H9 (cell line): ENCODE results near the gene SCUBE1. TPM values are rescaled to one million over a fixed set of nuclear protein-coding genes. Genes with fewer than 3 reads are reported as not detected.

Experiments used
- DNase-seq: peaks from one replicate; pipeline ENCODE4 v3.0.0-alpha.2; 2017
- H2AFZ ChIP-seq: one replicate; pipeline ENCODE4 v1.6.1; 2013; ENCODE audit warnings: mild to moderate bottlenecking, low read length, control low read depth, moderate library complexity
- H2AK5ac ChIP-seq: 2 replicates; pipeline ENCODE4 v1.6.1; 2013; ENCODE audit warnings: low read length, control low read depth, mixed read lengths; ENCODE audit not compliant: insufficient read length
- H2BK120ac ChIP-seq: one replicate; pipeline ENCODE4 v1.6.1; 2013; ENCODE audit warnings: low read depth, mild to moderate bottlenecking, low read length, control low read depth, inconsistent platforms; ENCODE audit not compliant: poor library complexity, severe bottlenecking
- H2BK12ac ChIP-seq: 2 replicates; pipeline ENCODE4 v1.6.1; 2013; ENCODE audit warnings: low read length, control low read depth, mixed read lengths, low read depth; ENCODE audit not compliant: insufficient read length
- H2BK15ac ChIP-seq: 2 replicates; pipeline ENCODE4 v1.6.1; 2013; ENCODE audit warnings: low read depth, low read length, control low read depth
- H2BK20ac ChIP-seq: one replicate; pipeline ENCODE4 v1.6.1; 2013; ENCODE audit warnings: low read depth, mild to moderate bottlenecking, low read length, control low read depth, inconsistent platforms; ENCODE audit not compliant: poor library complexity, severe bottlenecking
- H2BK5ac ChIP-seq: 2 replicates; pipeline ENCODE4 v1.6.1; 2013; ENCODE audit warnings: low read length, control low read depth, mixed read lengths; ENCODE audit not compliant: insufficient read length
- H3K14ac ChIP-seq: 2 replicates; pipeline ENCODE4 v1.6.1; 2013; ENCODE audit warnings: low read length, control low read depth; ENCODE audit not compliant: insufficient read depth
- H3K18ac ChIP-seq: 2 replicates; pipeline ENCODE4 v1.6.1; 2013; ENCODE audit warnings: low read depth, mild to moderate bottlenecking, mixed read lengths, low read length, control low read depth; ENCODE audit not compliant: insufficient read length
- H3K23ac ChIP-seq: 2 replicates; pipeline ENCODE4 v1.6.1; 2013; ENCODE audit warnings: low read length, control low read depth, mixed read lengths, low read depth; ENCODE audit not compliant: insufficient read length
- H3K23me2 ChIP-seq: 2 replicates; pipeline ENCODE4 v1.6.1; 2013; ENCODE audit warnings: low read depth, mild to moderate bottlenecking, mixed read lengths, low read length, control low read depth; ENCODE audit not compliant: insufficient read length, poor library complexity, severe bottlenecking
- H3K27ac ChIP-seq: 2 replicates; pipeline ENCODE4 v1.5.1; 2013; ENCODE audit warnings: low read length, control low read depth, mixed read lengths, low read depth; ENCODE audit not compliant: insufficient read length
- H3K27me3 ChIP-seq: 2 replicates; pipeline ENCODE4 v1.6.1; 2013; ENCODE audit warnings: low read length, control low read depth, inconsistent platforms; ENCODE audit not compliant: insufficient read depth
- H3K4ac ChIP-seq: 2 replicates; pipeline ENCODE4 v1.6.1; 2013; ENCODE audit warnings: low read depth, mild to moderate bottlenecking, control low read depth, inconsistent platforms, low read length, moderate library complexity
- H3K4me1 ChIP-seq: 2 replicates; pipeline ENCODE4 v1.6.1; 2013; ENCODE audit warnings: low read length, control low read depth, inconsistent platforms; ENCODE audit not compliant: insufficient read depth
- H3K4me2 ChIP-seq: 2 replicates; pipeline ENCODE4 v1.6.1; 2013; ENCODE audit warnings: low read length, control low read depth, mixed read lengths; ENCODE audit not compliant: insufficient read length, insufficient read depth
- H3K56ac ChIP-seq: 2 replicates; pipeline ENCODE4 v1.6.1; 2013; ENCODE audit warnings: low read depth, mild to moderate bottlenecking, mixed read lengths, low read length, control low read depth; ENCODE audit not compliant: insufficient read length
- H3K79me1 ChIP-seq: 2 replicates; pipeline ENCODE4 v1.6.1; 2013; ENCODE audit warnings: low read depth, mild to moderate bottlenecking, moderate library complexity, low read length, control low read depth, inconsistent platforms; ENCODE audit not compliant: insufficient read depth, poor library complexity, severe bottlenecking
- H3K79me2 ChIP-seq: 2 replicates; pipeline ENCODE4 v1.6.1; 2013; ENCODE audit warnings: low read length, control low read depth, inconsistent platforms; ENCODE audit not compliant: insufficient read depth
- H3K9ac ChIP-seq: 2 replicates; pipeline ENCODE4 v1.6.1; 2013; ENCODE audit warnings: low read length, control low read depth, mixed read lengths; ENCODE audit not compliant: insufficient read length; ENCODE audit errors: extremely low read depth
- H3K9me3 ChIP-seq: one replicate; pipeline ENCODE4 v1.6.1; 2013; ENCODE audit warnings: low read depth, low read length, inconsistent platforms; ENCODE audit not compliant: control insufficient read depth
- H3T11ph ChIP-seq: one replicate; pipeline ENCODE4 v1.6.1; 2013; ENCODE audit warnings: mild to moderate bottlenecking, low read length, control low read depth, inconsistent platforms
- H4K20me1 ChIP-seq: one replicate; pipeline ENCODE4 v1.6.1; 2013; ENCODE audit not compliant: control insufficient read depth, insufficient read length, insufficient read depth
- H4K5ac ChIP-seq: 2 replicates; pipeline ENCODE4 v1.6.1; 2013; ENCODE audit warnings: low read depth, mild to moderate bottlenecking, mixed read lengths, low read length, control low read depth; ENCODE audit not compliant: insufficient read length
- H4K8ac ChIP-seq: replicated peaks from 2 replicates; pipeline ENCODE4 v1.6.1; 2013; ENCODE audit warnings: low read length, control low read depth, mixed read lengths, low read depth; ENCODE audit not compliant: insufficient read length
- H4K91ac ChIP-seq: 2 replicates; pipeline ENCODE4 v1.6.1; 2013; ENCODE audit warnings: low read depth, mild to moderate bottlenecking, moderate library complexity, mixed read lengths, low read length, control low read depth; ENCODE audit not compliant: insufficient read length
- H3K27ac Mint-ChIP-seq, 3 experiments: 2 replicates in 2 of 3; 3 replicates in 1 of 3; pipeline ENCODE4 v1.8.0; 2020 to 2021; ENCODE audit warnings: mixed read lengths in 3 of 3, mild to moderate bottlenecking in 1 of 3, moderate library complexity in 1 of 3
- H3K27me3 Mint-ChIP-seq: 2 replicates; pipeline ENCODE4 v1.8.0; 2021; ENCODE audit warnings: low read depth, mild to moderate bottlenecking, moderate library complexity, mixed read lengths
- H3K36me3 Mint-ChIP-seq, 3 experiments: 2 replicates in 2 of 3; 3 replicates in 1 of 3; pipeline ENCODE4 v1.8.0; 2020 to 2021; ENCODE audit warnings: low read depth in 3 of 3, mixed read lengths in 3 of 3; ENCODE audit not compliant: insufficient read depth in 1 of 3
- H3K4me1 Mint-ChIP-seq, 2 experiments: 2 replicates each; pipeline ENCODE4 v1.8.0; 2020; ENCODE audit warnings: mixed read lengths in 2 of 2
- H3K4me3 Mint-ChIP-seq, 2 experiments: 2 replicates in 1 of 2; 3 replicates in 1 of 2; pipeline ENCODE4 v1.8.0; 2020 to 2021; ENCODE audit warnings: mild to moderate bottlenecking in 2 of 2, mixed read lengths in 2 of 2, moderate library complexity in 1 of 2
- H3K9me3 Mint-ChIP-seq, 2 experiments: 2 replicates in 1 of 2; 3 replicates in 1 of 2; pipeline ENCODE4 v1.8.0; 2020; ENCODE audit warnings: mild to moderate bottlenecking in 2 of 2, mixed read lengths in 2 of 2, moderate library complexity in 1 of 2
- CTCF ChIP-seq: fragments of 200-600 bp; sonication (generic); conservative IDR thresholded peaks from 3 replicates; pipeline ENCODE4 v1.8.0; 2021; ENCODE audit warnings: antibody characterized with exemption, mild to moderate bottlenecking
- WGBS: extraction: QIAGEN DNeasy Blood & Tissue Kit; methylation state at CpG from one replicate; pipeline ENCODE4 v1.1.7; 2013; ENCODE audit warnings: missing lambda C conversion rate, low lambda C conversion rate, mixed read lengths; ENCODE audit not compliant: insufficient read length; ENCODE audit errors: extremely low coverage; 5-methylcytosine and 5-hydroxymethylcytosine counted together
- total RNA-seq: library from RNA; stranded (reverse); gene quantifications from 2 replicates; pipeline ENCODE4 v1.2.1, GENCODE V29; 2021

Gene SCUBE1
- total RNA-seq, 1 experiment from 2014 or later = 1.2 TPM

DNA sequence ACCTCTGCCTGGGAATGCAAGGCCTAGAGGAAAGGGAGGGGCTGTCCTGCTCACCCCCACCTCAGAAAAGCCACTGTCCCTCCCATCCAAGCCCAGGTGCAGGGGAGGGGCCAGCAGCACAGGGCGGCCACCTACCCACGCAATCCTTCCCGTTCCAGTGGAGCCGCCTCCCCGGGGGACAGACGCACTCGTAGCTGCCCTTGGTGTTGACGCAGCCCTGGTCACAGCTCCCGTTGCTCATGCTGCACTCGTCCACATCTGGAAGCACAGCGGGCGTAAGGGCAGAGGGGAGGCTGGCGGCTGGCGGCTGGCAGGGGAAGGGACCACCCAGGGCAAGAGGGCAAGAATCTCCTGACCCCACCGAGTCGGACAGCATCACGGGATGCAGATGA is 115.9 kb downstream of the SCUBE1 start:
- Histone ChIP-seq H3K23me2 (no peaks in the 10 kb centered on the region), H3K9me3 (no peaks in the 10 kb centered on the region), H4K20me1 (no peaks in the 10 kb centered on the region), H3K4me2 (no peak overlapping the region), H3K4ac (no peak overlapping the region), H3K56ac (no peak overlapping the region), H4K8ac (no peak overlapping the region), H2BK5ac (no peak overlapping the region), H3K27me3 (no peaks in the 10 kb centered on the region; the same call in 1 of the 2 replicates), H3K14ac (no peak overlapping the region), H3T11ph (no peak overlapping the region), H2BK12ac (no peak overlapping the region), H2AK5ac (no peak overlapping the region), H2BK15ac (no peak overlapping the region), H3K18ac (no peak overlapping the region), H2BK120ac (no peak overlapping the region), H3K9ac (no peak overlapping the region), H4K91ac (no peak overlapping the region), H4K5ac (no peak overlapping the region), H3K4me1 (no peaks in the 10 kb centered on the region; the same call in 1 of the 2 replicates), H2BK20ac (no peak overlapping the region), H3K79me1 (no peaks in the 10 kb centered on the region), H3K79me2 (no peaks in the 10 kb centered on the region), H3K27ac (no peak overlapping the region), H2AFZ (no peak overlapping the region), H3K23ac (no peak overlapping the region)
- no peak for TF ChIP-seq CTCF
- no peaks in the 10 kb centered on the region; a peak in 1 of 5 replicates for H3K9me3 Mint-ChIP-seq
- no CpG with 5 or more reads among the region's 17 CpGs for WGBS
- no peaks in the 10 kb centered on the region for H3K36me3 Mint-ChIP-seq
- peaks cover 27 to 30% of the 10 kb centered on the region in 2 experiments for H3K4me1 Mint-ChIP-seq
- H3K4me3 Mint-ChIP-seq = no peak overlapping the region
- no peak for DNase-seq
- H3K27me3 Mint-ChIP-seq = peaks cover 32% of the 10 kb centered on the region
- no peak overlapping the region; a peak in 1 of 7 replicates for H3K27ac Mint-ChIP-seq
